ENCODE measurements around the gene MRPL57. TPM values are rescaled to one million over a fixed set of nuclear protein-coding genes. Genes with fewer than 3 reads are reported as not detected.

MRPL57 gene
- total and polyA plus RNA-seq, 2 of the 8 experiments (the other 6 are each of a cell fraction or from before 2014, with no cell fraction given), result 29.9 to 34.1 TPM

- WGBS, 2 experiments (ENCODE audit: extremely low coverage in 1 of 2, insufficient coverage in 1 of 2, insufficient read length in 1 of 2, insufficient replicate concordance in 2 of 2, low coverage in 1 of 2, low lambda C conversion rate in 2 of 2, missing lambda C conversion rate in 1 of 2), result 77% methylated on average over 13 of the region's 13 CpGs; no CpG with 5 or more reads in 1 of the 2 experiments
- TF ChIP-seq CREB1 (IDR thresholded peaks at IDR 0.05), result no peak
- no peak for TF ChIP-seq PHF8 (conservative IDR thresholded peaks at IDR 0.05; ENCODE audit: low read depth, low read length)
- TF ChIP-seq KDM4A (IDR thresholded peaks at IDR 0.05; ENCODE audit: low read depth, low read length, severe bottlenecking), result no peak
- no peak for TF ChIP-seq JUN (IDR thresholded peaks at IDR 0.05; ENCODE audit: low read depth, low read length)
- TF ChIP-seq SUZ12 (IDR thresholded peaks at IDR 0.05; ENCODE audit: low read length), result no peak
- no peak for TF ChIP-seq TBP (IDR thresholded peaks at IDR 0.05; ENCODE audit: low read depth, low read length)
- TF ChIP-seq JUND (IDR thresholded peaks at IDR 0.05; ENCODE audit: low read length), result no peak
- no peak for TF ChIP-seq HDAC2 (IDR thresholded peaks at IDR 0.05; ENCODE audit: borderline replicate concordance in 1 of 2, low read depth in 2 of 2, low read length in 2 of 2)
- no peak for TF ChIP-seq SP2 (IDR thresholded peaks at IDR 0.05; ENCODE audit: low read length)
- TF ChIP-seq TAF1 (IDR thresholded peaks at IDR 0.05; ENCODE audit: low read depth, low read length), result no peak
- no peak for TF ChIP-seq POU5F1 (IDR thresholded peaks at IDR 0.05; ENCODE audit: low read depth, low read length)
- TF ChIP-seq CTBP2 (IDR thresholded peaks at IDR 0.05; ENCODE audit: borderline replicate concordance, insufficient read depth, insufficient read length, low read length), result no peak
- no peak for TF ChIP-seq RNF2 (IDR thresholded peaks at IDR 0.05; ENCODE audit: borderline replicate concordance, low read depth, low read length, missing control alignments, poor library complexity, severe bottlenecking)
- TF ChIP-seq TEAD4 (IDR thresholded peaks at IDR 0.05; ENCODE audit: low read depth, low read length), result no peak
- no peak for TF ChIP-seq ZNF274 (IDR thresholded peaks at IDR 0.05; ENCODE audit: borderline replicate concordance, extremely low read depth, low read length)
Observed at GRCh38 chr13:21216332-21216731, 39.9 kb downstream of the MRPL57 start.

More at GRCh38 chr13:21216332-21216731, 39.9 kb downstream of the MRPL57 start:
- no peak for DNase-seq (ENCODE audit: low read depth in 1 of 2, low spot score in 2 of 2)
- no peak overlapping the region for H3K4me3 ChIP-seq (ENCODE audit: extremely low read depth in 1 of 4, insufficient read depth in 2 of 4, low read depth in 3 of 4, low read length in 4 of 4)
- no peak overlapping the region for H2BK20ac ChIP-seq (ENCODE audit: low read length)
- H3K56ac ChIP-seq (replicated peaks; ENCODE audit: insufficient read length, low read depth, low read length), result no peak overlapping the region
- H4K91ac ChIP-seq (replicated peaks; ENCODE audit: insufficient read length, low read length), result no peak overlapping the region
- H3K36me3 ChIP-seq (ENCODE audit: control insufficient read depth in 2 of 4, insufficient read depth in 4 of 4, low read length in 3 of 4), result no peaks in the 10 kb centered on the region
- H3K23me2 ChIP-seq (ENCODE audit: low read depth, low read length), result no peaks in the 10 kb centered on the region
- H2BK120ac ChIP-seq (replicated peaks; ENCODE audit: low read depth, low read length), result no peak overlapping the region
- H3K9me3 ChIP-seq (ENCODE audit: insufficient read depth in 2 of 2, low read depth in 1 of 2, low read length in 1 of 2), result peaks cover 9 to 12% of the 10 kb centered on the region in 2 experiments
- peak overlapping the region; percentile 80; the same call in 1 of the 2 replicates for H2AFZ ChIP-seq (ENCODE audit: low read length)
- H3K79me2 ChIP-seq (ENCODE audit: control insufficient read depth in 1 of 2, insufficient read depth in 2 of 2, low read length in 2 of 2), result no peaks in the 10 kb centered on the region
- H3K79me1 ChIP-seq (ENCODE audit: low read depth, low read length), result no peaks in the 10 kb centered on the region
- H2BK15ac ChIP-seq (ENCODE audit: low read length), result no peak overlapping the region
- no peaks in the 10 kb centered on the region for H3K27me3 ChIP-seq (replicated peaks in 1 of 4; ENCODE audit: control insufficient read depth in 3 of 4, extremely low read depth in 1 of 4, insufficient read depth in 3 of 4, low read length in 3 of 4)
- CTCF ChIA-PET (ENCODE audit: partially characterized antibody), result no interaction called here
- H3K9ac ChIP-seq (replicated peaks in 1 of 4; ENCODE audit: extremely low read depth in 1 of 4, low read depth in 3 of 4, low read length in 3 of 4), result no peak overlapping the region
- peak overlapping the region; percentile 35; the same call in 1 of the 2 replicates for H4K8ac ChIP-seq (ENCODE audit: extremely low read depth, insufficient read depth, low read length)
- H4K5ac ChIP-seq (ENCODE audit: insufficient read length, low read depth, low read length), result no peak overlapping the region
- H2BK5ac ChIP-seq (ENCODE audit: low read depth, low read length), result no peak overlapping the region
- H3K4me1 ChIP-seq (replicated peaks in 1 of 4; ENCODE audit: control insufficient read depth in 3 of 4, insufficient read depth in 4 of 4, low read length in 3 of 4), result no peaks in the 10 kb centered on the region
- no peak overlapping the region for H2BK12ac ChIP-seq (ENCODE audit: low read depth, low read length)
- POLR2A ChIA-PET (ENCODE audit: partially characterized antibody), result no interaction called here
- no peak overlapping the region for H3K4ac ChIP-seq (replicated peaks; ENCODE audit: insufficient read length, low read depth, low read length)
- no peak overlapping the region for H3K4me2 ChIP-seq (ENCODE audit: insufficient read depth in 1 of 2, low read depth in 2 of 2, low read length in 2 of 2)
- H3K23ac ChIP-seq (ENCODE audit: insufficient read length), result no peak overlapping the region
- H3K27ac ChIP-seq (ENCODE audit: low read depth, low read length), result no peak overlapping the region
- no peak overlapping the region for H3K14ac ChIP-seq (ENCODE audit: insufficient read length)
- no peaks in the 10 kb centered on the region for H4K20me1 ChIP-seq (replicated peaks in 1 of 2; ENCODE audit: control insufficient read depth in 1 of 2, insufficient read depth in 2 of 2, low read length in 2 of 2)
- no peak overlapping the region for H2AK5ac ChIP-seq (ENCODE audit: low read depth, low read length)
- no peak overlapping the region for H3K18ac ChIP-seq (ENCODE audit: extremely low read depth, low read length)
- no peak for FAIRE-seq

Data from H1 (cell line).